ELF-1 (cell line): ENCODE measurements around the gene METTL21C.

Experiments used
- DNase-seq: peaks from one replicate; pipeline ENCODE4 v3.0.0-alpha.2; 2016; ENCODE audit warnings: low read depth, low spot score

Gene METTL21C

GRCh38 chr13:102697929-102698648 lies 3.2 kb upstream of the METTL21C start:
- no peak for DNase-seq

GRCh38 chr13:102697264-102697663 lies 2.4 kb upstream of the METTL21C start:
- DNase-seq, result no peak

- DNase-seq, result no peak
Measured at GRCh38 chr13:102696465-102696864, 1.6 kb upstream of the METTL21C start.

- DNase-seq, result no peak
Measured at GRCh38 chr13:102693776-102694175, 1.1 kb downstream of the METTL21C start.

GRCh38 chr13:102693250-102693649 lies 1.6 kb downstream of the METTL21C start:
- no peak for DNase-seq

GRCh38 chr13:102692491-102692826 lies 2.4 kb downstream of the METTL21C start:
- DNase-seq, result no peak

GRCh38 chr13:102690883-102691282 lies 4.0 kb downstream of the METTL21C start:
- no peak for DNase-seq

GRCh38 chr13:102688306-102688973 lies 6.4 kb downstream of the METTL21C start:
- DNase-seq, result peak; percentile 56

GRCh38 chr13:102687520-102687919 lies 7.3 kb downstream of the METTL21C start:
- no peak for DNase-seq

- no peak for DNase-seq
Measured at GRCh38 chr13:102686024-102686423, 8.8 kb downstream of the METTL21C start.

- no peak for DNase-seq
Measured at GRCh38 chr13:102683637-102684036, 11.2 kb downstream of the METTL21C start.

- no peak for DNase-seq
Measured at GRCh38 chr13:102682727-102683126, 12.1 kb downstream of the METTL21C start.

- no peak for DNase-seq
Measured at GRCh38 chr13:102682211-102682610, 12.6 kb downstream of the METTL21C start.

- no peak for DNase-seq
Measured at GRCh38 chr13:102680842-102681740, 13.8 kb downstream of the METTL21C start.

- no peak for DNase-seq
Measured at GRCh38 chr13:102680133-102680717, 14.6 kb downstream of the METTL21C start.

- DNase-seq, result no peak
Measured at GRCh38 chr13:102679449-102680132, 15.3 kb downstream of the METTL21C start.

GRCh38 chr13:102678339-102679107 lies 16.3 kb downstream of the METTL21C start:
- no peak for DNase-seq

GRCh38 chr13:102677122-102677521 lies 17.7 kb downstream of the METTL21C start:
- DNase-seq, result no peak

- DNase-seq, result no peak
Measured at GRCh38 chr13:102675115-102675514, 19.7 kb downstream of the METTL21C start.

- no peak for DNase-seq
Measured at GRCh38 chr13:102670130-102670529, 24.7 kb downstream of the METTL21C start.

GRCh38 chr13:102667911-102668310 lies 26.9 kb downstream of the METTL21C start:
- DNase-seq, result no peak
